OCI-LY3 (cell line): ENCODE results near the gene ITPKC.

Source experiments
- H2AFZ ChIP-seq: fragments of 200-600, 300-600 bp; shearing (Covaris generic); 2 replicates; pipeline ENCODE4 v1.6.0; 2014; ENCODE audit warnings: antibody characterized with exemption, low read depth, low read length
- H3K27ac ChIP-seq: fragments of 200-600, 300-600 bp; sonication (generic); 2 replicates; pipeline ENCODE4 v1.5.1; 2014; ENCODE audit warnings: mild to moderate bottlenecking, low read length, moderate library complexity, mixed read lengths
- H3K27me3 ChIP-seq: fragments of 200-600, 300-600 bp; sonication (generic); 2 replicates; pipeline ENCODE4 v1.6.1; 2014; ENCODE audit warnings: low read depth, low read length, mixed read lengths
- H3K36me3 ChIP-seq: fragments of 200-600, 300-600 bp; sonication (generic); replicated peaks from 2 replicates; pipeline ENCODE3; 2014; ENCODE audit warnings: low read depth, low read length, mixed read lengths
- H3K4me1 ChIP-seq: fragments of 300-600, 200-600 bp; sonication (generic); 2 replicates; pipeline ENCODE4 v1.6.1; 2014; ENCODE audit warnings: low read length, mixed read lengths
- H3K4me2 ChIP-seq: fragments of 200-600, 300-600 bp; sonication (generic); 2 replicates; pipeline ENCODE4 v1.6.1; 2014; ENCODE audit warnings: low read length, mixed read lengths
- H3K4me3 ChIP-seq: fragments of 300-600, 200-600 bp; sonication (generic); 2 replicates; pipeline ENCODE4 v1.5.1; 2014; ENCODE audit warnings: antibody characterized with exemption, mild to moderate bottlenecking, low read length, moderate library complexity
- H3K79me2 ChIP-seq: fragments of 300-600, 200-600 bp; shearing (Covaris generic); 2 replicates; pipeline ENCODE4 v1.6.1; 2014; ENCODE audit warnings: mild to moderate bottlenecking, low read length, mixed read lengths
- H3K9ac ChIP-seq: fragments of 300-600, 200-600 bp; shearing (Covaris generic); 2 replicates; pipeline ENCODE4 v1.6.0; 2014; ENCODE audit warnings: mild to moderate bottlenecking, low read length, moderate library complexity
- H3K9me3 ChIP-seq: fragments of 200-600, 300-600 bp; shearing (Covaris generic); 2 replicates; pipeline ENCODE4 v1.6.1; 2014; ENCODE audit warnings: low read length, mixed read lengths; ENCODE audit not compliant: insufficient read depth
- H4K20me1 ChIP-seq: fragments of 200-600, 300-600 bp; sonication (generic); 2 replicates; pipeline ENCODE4 v1.6.1; 2016; ENCODE audit warnings: low read length, mixed read lengths; ENCODE audit not compliant: insufficient read depth
- EZH2phosphoT487 ChIP-seq: fragments of 200-600 bp; shearing (Covaris generic); IDR thresholded peaks from 2 replicates; pipeline ENCODE4 v1.6.1; 2018; ENCODE audit warnings: antibody characterized with exemption, mixed run types, low read depth
- TF ChIP-seq, protein P1 (sequence below): fragments of 200-600, 300-600 bp; sonication (generic); IDR thresholded peaks from 2 replicates; pipeline ENCODE4 v1.5.1; 2014; ENCODE audit warnings: antibody characterized with exemption, low read length, low read depth

Gene ITPKC

DNA sequence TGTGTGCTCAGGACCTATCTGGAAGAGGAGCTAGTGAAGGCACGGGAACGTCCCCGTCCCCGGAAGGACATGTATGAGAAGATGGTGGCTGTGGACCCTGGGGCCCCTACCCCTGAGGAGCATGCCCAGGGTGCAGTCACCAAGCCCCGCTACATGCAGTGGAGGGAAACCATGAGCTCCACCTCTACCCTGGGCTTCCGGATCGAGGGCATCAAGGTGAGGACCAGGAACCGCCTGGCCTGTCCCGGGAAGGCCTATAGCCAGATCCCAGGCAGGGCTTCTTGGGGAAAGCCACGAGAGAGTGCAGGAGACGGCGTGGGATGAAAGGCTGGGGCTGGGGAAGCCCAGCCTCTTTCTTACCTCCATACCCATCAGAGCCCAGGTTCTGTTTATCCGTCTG lies 16.2 kb downstream of the ITPKC start:
- Histone ChIP-seq H3K36me3 (peaks cover 43% of the 10 kb centered on the region), H3K4me2 (no peak overlapping the region), H4K20me1 (no peaks in the 10 kb centered on the region), H3K9me3 (no peaks in the 10 kb centered on the region), H3K79me2 (no peaks in the 10 kb centered on the region), H3K27me3 (no peaks in the 10 kb centered on the region), H3K4me1 (no peaks in the 10 kb centered on the region), H3K9ac (no peak overlapping the region), H2AFZ (no peak overlapping the region), H3K27ac (no peak overlapping the region), H3K4me3 (no peak overlapping the region)
- TF ChIP-seq EZH2phosphoT487: no peak
- TF ChIP-seq, protein P1, sequence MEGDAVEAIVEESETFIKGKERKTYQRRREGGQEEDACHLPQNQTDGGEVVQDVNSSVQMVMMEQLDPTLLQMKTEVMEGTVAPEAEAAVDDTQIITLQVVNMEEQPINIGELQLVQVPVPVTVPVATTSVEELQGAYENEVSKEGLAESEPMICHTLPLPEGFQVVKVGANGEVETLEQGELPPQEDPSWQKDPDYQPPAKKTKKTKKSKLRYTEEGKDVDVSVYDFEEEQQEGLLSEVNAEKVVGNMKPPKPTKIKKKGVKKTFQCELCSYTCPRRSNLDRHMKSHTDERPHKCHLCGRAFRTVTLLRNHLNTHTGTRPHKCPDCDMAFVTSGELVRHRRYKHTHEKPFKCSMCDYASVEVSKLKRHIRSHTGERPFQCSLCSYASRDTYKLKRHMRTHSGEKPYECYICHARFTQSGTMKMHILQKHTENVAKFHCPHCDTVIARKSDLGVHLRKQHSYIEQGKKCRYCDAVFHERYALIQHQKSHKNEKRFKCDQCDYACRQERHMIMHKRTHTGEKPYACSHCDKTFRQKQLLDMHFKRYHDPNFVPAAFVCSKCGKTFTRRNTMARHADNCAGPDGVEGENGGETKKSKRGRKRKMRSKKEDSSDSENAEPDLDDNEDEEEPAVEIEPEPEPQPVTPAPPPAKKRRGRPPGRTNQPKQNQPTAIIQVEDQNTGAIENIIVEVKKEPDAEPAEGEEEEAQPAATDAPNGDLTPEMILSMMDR: no peak

DNA sequence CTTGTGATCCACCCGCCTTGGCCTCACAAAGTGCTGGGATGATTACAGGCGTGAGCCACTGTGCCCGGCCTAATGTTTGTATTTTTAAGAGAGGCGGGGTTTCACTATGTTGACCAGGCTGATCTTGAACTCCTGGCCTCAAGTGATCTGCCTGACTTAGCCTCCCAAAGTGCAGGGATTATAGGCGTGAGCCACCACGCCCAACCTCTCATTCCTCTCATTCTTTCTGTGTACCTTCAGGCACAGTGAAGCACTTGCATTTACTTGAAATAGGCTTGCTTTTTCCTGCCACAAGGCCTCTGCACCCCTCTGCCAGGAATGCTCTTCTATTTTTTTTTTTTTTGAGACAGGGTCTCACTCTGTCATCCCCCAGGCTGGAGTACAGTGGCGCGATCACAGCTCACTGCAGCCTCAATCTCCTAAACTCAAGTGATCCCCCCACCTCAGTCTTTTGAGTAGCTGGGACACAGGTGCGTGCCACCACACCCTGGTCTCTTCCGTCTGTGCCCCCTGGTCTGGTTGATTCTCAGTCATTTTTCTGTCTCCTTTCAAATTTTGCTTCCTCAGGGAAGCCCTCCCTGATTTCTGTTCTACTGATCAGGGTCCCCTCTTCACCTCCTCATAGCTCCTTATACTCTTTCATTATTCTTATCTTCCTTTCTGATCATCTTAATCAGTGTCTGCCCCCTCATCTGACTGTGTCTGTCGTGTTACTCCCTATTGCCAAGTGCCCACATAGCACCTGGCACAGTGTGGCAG lies 18.3 kb downstream of the ITPKC start:
- H3K36me3 ChIP-seq: peaks cover 43% of the 10 kb centered on the region
- no peaks in the 10 kb centered on the region for H4K20me1 ChIP-seq
- H3K9me3 ChIP-seq: no peaks in the 10 kb centered on the region
- no peak overlapping the region for H3K4me2 ChIP-seq
- no peak overlapping the region for H2AFZ ChIP-seq
- no peak overlapping the region for H3K27ac ChIP-seq
- H3K27me3 ChIP-seq: no peaks in the 10 kb centered on the region
- H3K79me2 ChIP-seq: no peaks in the 10 kb centered on the region
- no peak overlapping the region for H3K4me3 ChIP-seq
- no peak overlapping the region for H3K9ac ChIP-seq
- TF ChIP-seq EZH2phosphoT487: no peak
- TF ChIP-seq, protein P1: no peak
- no peaks in the 10 kb centered on the region for H3K4me1 ChIP-seq

DNA sequence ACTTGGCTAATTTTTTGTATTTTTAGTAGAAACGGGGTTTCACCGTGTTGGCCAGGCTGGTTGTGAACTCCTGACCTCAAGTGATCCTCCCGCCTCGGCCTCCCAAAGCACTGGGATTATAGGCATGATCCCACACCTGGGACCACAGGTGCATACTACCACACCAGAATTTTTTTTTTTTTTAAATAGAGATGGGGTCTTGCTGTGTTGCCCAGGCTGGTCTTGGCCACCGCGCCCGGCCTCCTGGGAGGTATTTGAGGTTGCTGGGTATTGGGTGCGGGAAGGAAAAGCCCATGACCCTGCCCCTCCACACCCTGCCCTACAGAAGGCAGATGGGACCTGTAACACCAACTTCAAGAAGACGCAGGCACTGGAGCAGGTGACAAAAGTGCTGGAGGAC lies 19.7 kb downstream of the ITPKC start:
- H3K4me1 ChIP-seq: no peaks in the 10 kb centered on the region
- no peaks in the 10 kb centered on the region for H3K79me2 ChIP-seq
- H3K27me3 ChIP-seq: no peaks in the 10 kb centered on the region
- no peak overlapping the region for H2AFZ ChIP-seq
- no peak overlapping the region for H3K4me3 ChIP-seq
- H4K20me1 ChIP-seq: no peaks in the 10 kb centered on the region
- no peaks in the 10 kb centered on the region for H3K9me3 ChIP-seq
- TF ChIP-seq, protein P1: no peak
- no peak for TF ChIP-seq EZH2phosphoT487
- no peak overlapping the region for H3K4me2 ChIP-seq
- no peak overlapping the region for H3K27ac ChIP-seq
- H3K36me3 ChIP-seq: peaks cover 40% of the 10 kb centered on the region
- no peak overlapping the region for H3K9ac ChIP-seq

DNA sequence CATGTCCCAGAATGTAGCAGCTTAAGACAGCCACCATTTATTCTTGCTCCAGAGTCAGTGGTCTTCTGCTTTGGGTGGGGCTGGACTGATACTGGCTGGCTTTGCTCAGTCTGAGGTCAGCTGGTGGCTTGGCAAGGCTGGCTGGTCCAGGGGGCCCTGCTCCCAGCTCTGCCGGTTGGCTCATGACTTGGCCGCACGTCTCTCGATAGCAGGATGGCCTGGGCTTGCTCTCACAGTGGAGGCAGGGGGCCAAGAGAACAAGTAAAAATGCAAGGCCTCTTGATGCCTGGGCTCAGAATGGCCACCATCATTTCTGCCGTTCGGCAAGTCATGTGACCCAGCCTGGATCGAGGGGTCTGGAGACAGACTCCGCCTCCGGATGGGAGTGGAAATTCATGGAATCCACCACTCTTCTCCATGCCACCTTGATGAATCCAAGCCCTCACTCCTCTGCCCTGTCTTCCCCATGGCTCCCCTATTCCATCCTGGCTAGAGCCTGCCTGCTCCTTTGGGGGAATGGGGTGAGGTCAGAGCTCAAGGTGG lies 20.3 kb downstream of the ITPKC start:
- TF ChIP-seq EZH2phosphoT487: no peak
- TF ChIP-seq, protein P1: no peak
- H3K27ac ChIP-seq: no peak overlapping the region
- no peaks in the 10 kb centered on the region for H3K79me2 ChIP-seq
- H4K20me1 ChIP-seq: no peaks in the 10 kb centered on the region
- H3K4me1 ChIP-seq: no peaks in the 10 kb centered on the region
- no peak overlapping the region for H3K4me2 ChIP-seq
- H3K36me3 ChIP-seq: peaks cover 43% of the 10 kb centered on the region
- H3K4me3 ChIP-seq: no peak overlapping the region
- no peaks in the 10 kb centered on the region for H3K9me3 ChIP-seq
- H3K27me3 ChIP-seq: no peaks in the 10 kb centered on the region
- no peak overlapping the region for H2AFZ ChIP-seq
- no peak overlapping the region for H3K9ac ChIP-seq
